GM10847 (cell line): ENCODE data around the gene EDRF1.

ENCODE experiments used
- POLR2A ChIP-seq: IDR thresholded peaks from 2 replicates; pipeline ENCODE4 v1.6.1; 2011; ENCODE audit not compliant: insufficient read length; ENCODE audit errors: extremely low read depth

Gene EDRF1

GRCh38 chr10:125744909-125745308 is 25.4 kb downstream of the EDRF1 start:
- TF ChIP-seq POLR2A = no peak

GRCh38 chr10:125747417-125747816 is 27.9 kb downstream of the EDRF1 start:
- no peak for TF ChIP-seq POLR2A

GRCh38 chr10:125756196-125756595 is 36.7 kb downstream of the EDRF1 start:
- TF ChIP-seq POLR2A = no peak

- TF ChIP-seq POLR2A = no peak
Observed at GRCh38 chr10:125756853-125757487, 37.5 kb downstream of the EDRF1 start.

GRCh38 chr10:125757742-125758141 is 38.2 kb downstream of the EDRF1 start:
- no peak for TF ChIP-seq POLR2A

- no peak for TF ChIP-seq POLR2A
Observed at GRCh38 chr10:125761961-125762360, 42.5 kb downstream of the EDRF1 start.

- no peak for TF ChIP-seq POLR2A
Observed at GRCh38 chr10:125762692-125763648, 43.5 kb downstream of the EDRF1 start.

GRCh38 chr10:125765835-125766234 is 46.3 kb downstream of the EDRF1 start:
- no peak for TF ChIP-seq POLR2A

GRCh38 chr10:125766511-125766910 is 47.0 kb downstream of the EDRF1 start:
- no peak for TF ChIP-seq POLR2A

GRCh38 chr10:125768219-125768855 is 48.8 kb downstream of the EDRF1 start:
- no peak for TF ChIP-seq POLR2A

- no peak for TF ChIP-seq POLR2A
Observed at GRCh38 chr10:125769175-125769574, 49.7 kb downstream of the EDRF1 start.

GRCh38 chr10:125770844-125771243 is 51.3 kb downstream of the EDRF1 start:
- TF ChIP-seq POLR2A = no peak

- no peak for TF ChIP-seq POLR2A
Observed at GRCh38 chr10:125772112-125772863, 52.8 kb downstream of the EDRF1 start.

- no peak for TF ChIP-seq POLR2A
Observed at GRCh38 chr10:125772864-125773180, 53.3 kb downstream of the EDRF1 start.

GRCh38 chr10:125773687-125774543 is 54.4 kb downstream of the EDRF1 start:
- TF ChIP-seq POLR2A = no peak
